ENCODE results near the gene PTPRC.

The PTPRC gene

DNA sequence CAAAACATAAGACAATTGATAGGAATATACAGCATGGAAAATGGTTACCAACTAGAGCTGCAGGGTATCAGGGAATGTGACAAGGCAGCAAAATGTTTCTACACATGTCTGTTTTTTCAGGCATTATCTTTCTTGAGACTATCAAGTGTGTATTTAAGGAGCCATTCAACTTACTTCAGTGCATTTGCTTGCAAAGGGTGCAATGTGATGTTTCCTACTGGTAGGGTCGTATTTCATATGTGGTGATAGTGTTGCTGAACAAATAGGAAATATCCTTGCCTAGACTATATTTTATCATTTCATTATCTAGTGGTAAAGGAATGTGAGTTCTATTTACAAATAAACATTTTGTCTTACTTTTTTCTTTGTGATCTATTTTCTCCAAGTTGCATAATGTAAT is 42.4 kb downstream of the PTPRC start:
- TF ChIP-seq, protein P1, sequence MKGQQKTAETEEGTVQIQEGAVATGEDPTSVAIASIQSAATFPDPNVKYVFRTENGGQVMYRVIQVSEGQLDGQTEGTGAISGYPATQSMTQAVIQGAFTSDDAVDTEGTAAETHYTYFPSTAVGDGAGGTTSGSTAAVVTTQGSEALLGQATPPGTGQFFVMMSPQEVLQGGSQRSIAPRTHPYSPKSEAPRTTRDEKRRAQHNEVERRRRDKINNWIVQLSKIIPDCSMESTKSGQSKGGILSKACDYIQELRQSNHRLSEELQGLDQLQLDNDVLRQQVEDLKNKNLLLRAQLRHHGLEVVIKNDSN (IDR thresholded peaks at IDR 0.05), result no peak
- TF ChIP-seq FOXM1 (IDR thresholded peaks at IDR 0.05; ENCODE audit: borderline replicate concordance, low read depth) (no peak), EGR1 (IDR thresholded peaks at IDR 0.05) (no peak), YY1 (IDR thresholded peaks at IDR 0.05; ENCODE audit: low read depth) (no peak), CREB1 (IDR thresholded peaks at IDR 0.05; ENCODE audit: low read depth) (no peak), TEAD4 (IDR thresholded peaks at IDR 0.05) (no peak), ZBTB7A (IDR thresholded peaks at IDR 0.05; ENCODE audit: low read depth) (no peak), TAF1 (IDR thresholded peaks at IDR 0.05; ENCODE audit: low read depth) (no peak), TCF12 (IDR thresholded peaks at IDR 0.05; ENCODE audit: low read depth) (no peak), RAD21 (IDR thresholded peaks at IDR 0.05; ENCODE audit: low read depth) (no peak)
- TF ChIP-seq, protein P2, sequence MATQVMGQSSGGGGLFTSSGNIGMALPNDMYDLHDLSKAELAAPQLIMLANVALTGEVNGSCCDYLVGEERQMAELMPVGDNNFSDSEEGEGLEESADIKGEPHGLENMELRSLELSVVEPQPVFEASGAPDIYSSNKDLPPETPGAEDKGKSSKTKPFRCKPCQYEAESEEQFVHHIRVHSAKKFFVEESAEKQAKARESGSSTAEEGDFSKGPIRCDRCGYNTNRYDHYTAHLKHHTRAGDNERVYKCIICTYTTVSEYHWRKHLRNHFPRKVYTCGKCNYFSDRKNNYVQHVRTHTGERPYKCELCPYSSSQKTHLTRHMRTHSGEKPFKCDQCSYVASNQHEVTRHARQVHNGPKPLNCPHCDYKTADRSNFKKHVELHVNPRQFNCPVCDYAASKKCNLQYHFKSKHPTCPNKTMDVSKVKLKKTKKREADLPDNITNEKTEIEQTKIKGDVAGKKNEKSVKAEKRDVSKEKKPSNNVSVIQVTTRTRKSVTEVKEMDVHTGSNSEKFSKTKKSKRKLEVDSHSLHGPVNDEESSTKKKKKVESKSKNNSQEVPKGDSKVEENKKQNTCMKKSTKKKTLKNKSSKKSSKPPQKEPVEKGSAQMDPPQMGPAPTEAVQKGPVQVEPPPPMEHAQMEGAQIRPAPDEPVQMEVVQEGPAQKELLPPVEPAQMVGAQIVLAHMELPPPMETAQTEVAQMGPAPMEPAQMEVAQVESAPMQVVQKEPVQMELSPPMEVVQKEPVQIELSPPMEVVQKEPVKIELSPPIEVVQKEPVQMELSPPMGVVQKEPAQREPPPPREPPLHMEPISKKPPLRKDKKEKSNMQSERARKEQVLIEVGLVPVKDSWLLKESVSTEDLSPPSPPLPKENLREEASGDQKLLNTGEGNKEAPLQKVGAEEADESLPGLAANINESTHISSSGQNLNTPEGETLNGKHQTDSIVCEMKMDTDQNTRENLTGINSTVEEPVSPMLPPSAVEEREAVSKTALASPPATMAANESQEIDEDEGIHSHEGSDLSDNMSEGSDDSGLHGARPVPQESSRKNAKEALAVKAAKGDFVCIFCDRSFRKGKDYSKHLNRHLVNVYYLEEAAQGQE (IDR thresholded peaks at IDR 0.05; ENCODE audit: low read depth), result no peak

DNA sequence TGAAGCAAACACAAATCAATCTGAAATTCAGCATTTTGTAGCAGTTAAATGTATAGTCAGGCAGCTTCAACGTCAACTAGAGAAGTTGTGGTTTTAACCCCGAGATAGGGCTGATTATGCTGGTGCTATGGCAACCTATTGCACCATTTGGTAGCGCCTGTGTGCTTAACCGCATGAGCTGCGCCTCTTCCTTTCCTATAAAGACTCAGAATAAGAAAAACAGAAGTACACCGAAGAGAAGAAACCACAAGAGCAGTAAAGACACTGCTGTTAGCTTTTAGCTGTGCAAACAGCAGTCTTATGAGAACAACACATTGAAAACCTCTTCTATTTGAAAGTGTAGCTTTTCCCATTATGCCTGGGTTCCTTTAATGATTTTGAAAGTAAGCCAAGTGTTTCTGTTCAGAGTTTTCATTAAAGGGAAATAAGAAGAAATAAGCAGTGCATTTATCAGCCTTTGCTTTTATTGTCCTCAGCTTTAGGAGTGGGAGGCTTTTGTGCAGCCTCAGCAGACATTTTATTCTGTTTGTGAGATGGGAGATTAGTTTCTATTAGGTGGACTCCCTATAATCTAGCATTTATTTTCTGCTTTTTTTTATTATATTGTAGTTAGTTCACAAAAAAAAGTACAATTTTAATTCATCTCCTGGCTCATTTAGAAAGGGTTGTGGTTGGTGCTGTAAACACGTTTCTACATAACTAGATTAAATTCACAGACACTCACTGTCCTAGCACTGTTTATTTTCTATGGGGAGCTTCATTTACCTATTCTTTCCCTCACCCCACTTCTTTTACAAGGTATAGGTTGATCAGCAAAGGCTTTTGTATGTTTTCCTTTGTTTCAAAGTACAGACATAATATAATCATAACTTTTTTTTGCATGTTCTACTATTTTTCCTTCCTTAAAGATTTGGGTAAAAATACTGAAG is 43.3 kb downstream of the PTPRC start:
- TF ChIP-seq, protein P1 (IDR thresholded peaks at IDR 0.05), result no peak
- TF ChIP-seq CEBPB (IDR thresholded peaks at IDR 0.05), result peak; percentile 67

DNA sequence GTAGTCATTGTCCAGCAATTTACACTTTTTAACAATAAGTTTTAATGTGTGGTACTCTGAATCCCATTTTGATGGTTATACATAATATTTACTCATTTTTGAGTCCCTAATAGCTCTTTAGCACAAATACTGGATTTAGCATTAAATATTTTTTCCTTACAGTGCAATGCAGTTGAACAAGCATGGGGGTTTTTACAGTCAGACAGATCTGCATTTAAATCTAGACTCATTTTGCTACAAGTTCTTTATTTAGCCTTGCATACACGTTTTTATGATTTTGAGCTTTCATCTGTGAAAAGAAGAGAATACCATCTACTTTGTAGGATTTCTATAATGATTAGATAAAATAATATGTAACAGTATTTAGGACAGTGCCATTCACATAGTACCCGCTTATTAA is 44.0 kb downstream of the PTPRC start:
- TF ChIP-seq CEBPB (IDR thresholded peaks at IDR 0.05) (no peak), EP300 (IDR thresholded peaks at IDR 0.05; ENCODE audit: borderline replicate concordance) (no peak), FOXM1 (IDR thresholded peaks at IDR 0.05; ENCODE audit: borderline replicate concordance, low read depth) (no peak), YY1 (IDR thresholded peaks at IDR 0.05; ENCODE audit: low read depth) (no peak), TAF1 (IDR thresholded peaks at IDR 0.05; ENCODE audit: low read depth) (no peak)
- TF ChIP-seq, protein P2 (IDR thresholded peaks at IDR 0.05; ENCODE audit: low read depth), result no peak

DNA sequence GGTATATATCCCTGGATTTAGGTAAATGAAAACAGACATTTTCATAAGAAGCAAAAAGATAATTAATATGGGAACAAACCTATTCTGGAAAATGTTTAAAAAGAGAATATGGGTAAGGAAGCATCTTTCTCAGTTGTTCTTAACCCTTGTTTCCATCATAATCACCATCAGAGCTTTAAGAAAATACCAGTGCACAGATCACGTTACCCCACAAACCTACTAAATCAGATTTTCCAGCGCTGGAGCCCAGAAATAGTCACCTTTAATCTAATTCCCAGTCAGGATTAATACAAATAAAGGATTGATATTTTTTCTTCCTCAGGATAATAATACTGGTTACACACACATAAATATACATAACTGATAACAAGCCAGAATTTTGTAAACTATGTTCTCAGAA is 44.6 kb downstream of the PTPRC start:
- TF ChIP-seq EP300 (IDR thresholded peaks at IDR 0.05; ENCODE audit: borderline replicate concordance) (no peak), ZBTB7A (IDR thresholded peaks at IDR 0.05; ENCODE audit: low read depth) (no peak), TEAD4 (IDR thresholded peaks at IDR 0.05) (no peak), NFIC (IDR thresholded peaks at IDR 0.05) (no peak), EGR1 (IDR thresholded peaks at IDR 0.05) (no peak), CREB1 (IDR thresholded peaks at IDR 0.05; ENCODE audit: low read depth) (no peak), CEBPB (IDR thresholded peaks at IDR 0.05) (no peak), TAF1 (IDR thresholded peaks at IDR 0.05; ENCODE audit: low read depth) (no peak)
- TF ChIP-seq, protein P3, sequence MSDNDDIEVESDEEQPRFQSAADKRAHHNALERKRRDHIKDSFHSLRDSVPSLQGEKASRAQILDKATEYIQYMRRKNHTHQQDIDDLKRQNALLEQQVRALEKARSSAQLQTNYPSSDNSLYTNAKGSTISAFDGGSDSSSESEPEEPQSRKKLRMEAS (IDR thresholded peaks at IDR 0.05), result no peak

DNA sequence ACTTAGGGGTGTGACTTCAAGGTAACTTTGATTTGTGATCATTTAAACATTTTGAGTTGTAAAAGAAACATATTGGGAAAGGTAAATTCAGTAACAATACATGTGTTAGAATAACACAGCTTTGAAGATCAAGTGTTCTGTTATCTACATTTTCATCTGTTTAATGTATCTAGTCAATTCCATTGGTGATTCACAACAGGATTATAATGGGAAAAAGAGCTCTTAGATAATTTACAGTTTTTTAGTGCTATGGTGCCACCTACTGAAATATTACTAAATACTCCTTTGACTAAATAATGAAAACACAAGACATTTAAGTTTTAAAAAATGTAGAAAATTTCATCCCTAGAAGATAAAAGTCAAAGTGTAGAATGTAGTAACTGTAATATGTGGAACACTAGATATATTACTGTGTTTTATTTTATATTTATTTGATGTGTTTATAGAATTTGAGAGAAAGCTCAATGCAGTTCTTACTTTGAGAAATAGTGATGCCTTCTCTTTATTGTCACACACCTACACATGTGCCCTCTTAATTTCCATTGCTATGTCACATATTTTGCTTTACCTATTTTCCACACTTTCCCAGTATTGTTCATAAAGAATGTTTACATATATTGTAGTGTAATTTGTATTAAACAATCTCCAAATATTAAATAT is 47.4 kb downstream of the PTPRC start:
- TF ChIP-seq, protein P3 (IDR thresholded peaks at IDR 0.05), result no peak
- TF ChIP-seq FOXM1 (IDR thresholded peaks at IDR 0.05; ENCODE audit: borderline replicate concordance, low read depth), result no peak
- no peak for TF ChIP-seq CREB1 (IDR thresholded peaks at IDR 0.05; ENCODE audit: low read depth)
- no peak for TF ChIP-seq TAF1 (IDR thresholded peaks at IDR 0.05; ENCODE audit: low read depth)
- peak; percentile 72 for TF ChIP-seq RAD21 (IDR thresholded peaks at IDR 0.05; ENCODE audit: low read depth)
- TF ChIP-seq TEAD4 (IDR thresholded peaks at IDR 0.05), result no peak

DNA sequence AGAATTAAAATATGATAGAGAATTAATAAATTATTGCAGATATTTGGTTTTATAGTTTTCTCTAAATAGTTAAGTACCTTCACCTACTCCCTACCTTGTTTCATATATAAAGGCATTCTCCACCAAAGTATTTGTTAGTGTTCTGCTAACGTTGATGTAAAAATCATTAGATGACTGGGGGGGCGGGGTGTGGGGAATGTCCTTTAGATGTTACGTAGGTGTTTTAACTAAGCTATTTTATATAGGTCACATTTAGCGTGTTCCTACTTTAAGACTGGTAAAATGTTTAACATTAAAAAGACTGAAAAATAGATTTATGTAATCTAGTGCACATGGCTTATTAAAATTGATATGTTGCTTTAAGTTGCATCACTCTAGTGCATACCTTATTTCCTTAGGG is 48.6 kb downstream of the PTPRC start:
- no peak for TF ChIP-seq RAD21 (IDR thresholded peaks at IDR 0.05; ENCODE audit: low read depth)

All from Ishikawa (cell line).